OCI-M2 (cell line): Measurements from ENCODE around the gene ZNF473.
"Not testable (repeated sequence)": the region's sequence is repeated elsewhere in the genome, so short reads cannot be mapped to it uniquely, and the experiment has no call there.

ENCODE experiments used
- DNase-seq: peaks from one replicate; lab custom pipeline; 2025; ENCODE audit not compliant: unreplicated experiment; lab: John Stamatoyannopoulos, UW

Gene ZNF473

DNA sequence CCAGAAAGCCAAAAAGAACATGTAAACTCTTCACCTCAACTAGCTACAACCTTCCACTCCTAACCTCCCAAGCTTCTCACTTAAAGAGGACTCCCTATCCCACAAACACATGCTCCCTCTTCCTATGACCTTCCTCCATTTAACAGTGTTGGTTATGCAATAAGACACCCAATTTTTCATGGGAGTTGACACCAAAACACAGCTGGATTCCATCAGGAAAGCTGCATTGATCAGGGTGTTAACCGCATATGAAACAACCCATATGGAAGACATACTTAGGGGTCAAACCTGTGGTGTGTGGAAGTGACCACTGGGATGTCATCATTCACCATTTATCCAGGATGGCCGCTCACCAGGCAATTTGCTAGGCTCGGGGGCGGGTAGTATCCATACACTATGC lies 21.9 kb downstream of the ZNF473 start:
- no peak for DNase-seq

DNA sequence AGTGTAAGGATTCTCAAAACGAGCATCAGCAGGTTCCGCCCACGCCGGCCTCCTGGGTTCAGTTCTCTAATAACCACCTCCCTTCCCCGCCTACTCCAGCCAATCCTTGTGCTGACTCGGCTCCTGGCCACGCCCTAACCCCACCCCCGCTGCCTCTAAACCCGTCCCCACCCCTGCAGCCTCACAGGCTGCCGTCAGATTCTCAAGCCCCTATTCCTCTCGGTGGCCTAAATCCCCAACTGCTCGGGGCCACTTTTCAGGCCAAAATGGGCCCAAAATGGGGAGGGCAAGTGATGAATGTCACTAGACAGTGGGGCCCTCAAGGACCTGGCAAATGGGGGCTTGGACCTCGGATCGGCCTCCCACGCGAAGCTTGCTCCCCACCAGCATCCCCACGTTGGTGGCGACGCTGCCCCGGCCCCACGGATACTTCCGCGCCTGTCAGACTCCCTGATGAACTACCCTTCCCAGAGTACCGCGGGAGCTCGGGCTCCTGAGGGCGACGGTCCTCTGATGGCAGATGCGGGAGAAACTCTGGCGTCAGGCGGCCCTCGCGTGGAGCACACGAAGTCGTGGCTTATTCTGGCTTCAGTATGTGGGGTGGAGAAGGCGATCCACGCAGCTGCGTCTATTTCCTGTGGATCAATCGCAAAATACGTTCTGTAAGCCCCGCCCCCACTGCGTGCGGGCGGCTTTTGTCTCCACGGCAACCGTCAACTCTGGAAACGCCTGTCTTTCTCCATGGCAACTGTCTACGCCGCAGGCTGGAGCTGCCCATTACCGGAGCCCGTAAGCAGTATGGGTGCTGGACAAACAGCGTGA lies 24.8 kb downstream of the ZNF473 start:
- peak; percentile 72 for DNase-seq

DNA sequence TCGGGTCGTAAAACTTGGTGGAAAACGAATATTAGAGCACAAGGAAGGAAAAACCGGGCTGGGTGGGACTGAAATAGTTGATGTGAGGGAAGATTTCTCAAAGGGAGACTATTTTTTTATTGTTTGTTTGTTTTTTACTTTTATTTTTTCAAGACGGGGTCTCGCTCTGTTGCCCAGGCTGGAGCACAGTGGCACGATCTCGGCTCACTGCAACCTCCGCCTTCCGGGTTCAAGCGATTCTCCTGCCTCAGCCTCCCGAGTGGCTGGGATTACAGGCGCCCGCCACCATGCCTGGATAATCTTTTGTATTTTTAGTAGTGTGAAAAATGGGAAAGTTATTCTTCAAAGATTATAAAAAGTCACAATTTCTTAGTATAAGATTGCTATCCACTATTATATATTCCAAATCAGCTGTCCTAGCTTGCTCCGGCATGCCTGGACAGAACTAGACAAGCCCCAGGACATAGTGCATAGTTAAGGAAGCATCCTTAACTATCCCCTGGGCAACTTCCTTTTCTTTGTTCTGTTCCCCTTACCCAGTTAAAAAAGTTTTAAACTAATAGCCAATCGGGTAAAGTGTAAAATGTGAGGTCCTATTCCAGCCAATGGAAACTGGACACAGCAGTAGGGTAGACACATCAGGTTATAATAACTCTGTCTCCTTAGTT lies 25.6 kb downstream of the ZNF473 start:
- DNase-seq, result not testable (repeated sequence)

DNA sequence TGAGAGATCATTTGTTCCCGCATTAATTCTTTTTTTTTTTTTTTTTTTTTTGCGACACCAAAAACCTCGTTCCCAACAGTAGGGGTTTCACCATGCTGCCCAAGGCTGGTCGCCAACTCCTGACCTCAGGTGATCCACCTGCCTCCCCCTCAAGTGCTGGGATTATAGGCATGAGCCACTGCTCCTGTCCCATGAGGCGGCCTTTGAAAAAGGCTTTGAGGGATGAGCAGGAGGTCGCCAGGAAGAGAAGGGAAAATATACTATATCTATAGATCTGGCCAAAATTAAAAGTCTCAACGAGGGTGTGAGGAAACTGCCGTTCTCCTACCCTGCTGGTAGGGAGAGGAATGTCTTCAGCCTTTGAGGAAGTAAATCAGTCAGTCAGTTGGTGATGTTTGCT lies 26.2 kb downstream of the ZNF473 start:
- no peak for DNase-seq

DNA sequence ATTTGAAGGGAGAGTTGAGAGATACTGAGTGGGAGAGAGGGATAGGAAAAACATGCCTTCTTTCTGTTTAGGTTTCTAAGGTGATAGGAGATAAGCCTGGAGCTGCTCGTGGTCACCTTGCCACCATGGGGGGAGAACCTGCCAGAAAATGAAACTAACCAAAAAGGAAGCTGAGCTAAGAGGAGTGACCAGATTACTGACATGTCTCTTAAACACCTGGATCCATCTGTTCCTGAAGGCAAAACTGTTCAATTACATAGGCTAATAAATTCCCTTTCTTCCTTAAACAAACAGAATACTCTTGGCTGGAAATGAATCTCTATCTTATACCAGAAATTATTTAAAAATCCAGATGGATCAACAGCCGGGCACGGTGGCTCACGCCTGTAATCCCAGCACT lies 27.3 kb downstream of the ZNF473 start:
- no peak for DNase-seq

DNA sequence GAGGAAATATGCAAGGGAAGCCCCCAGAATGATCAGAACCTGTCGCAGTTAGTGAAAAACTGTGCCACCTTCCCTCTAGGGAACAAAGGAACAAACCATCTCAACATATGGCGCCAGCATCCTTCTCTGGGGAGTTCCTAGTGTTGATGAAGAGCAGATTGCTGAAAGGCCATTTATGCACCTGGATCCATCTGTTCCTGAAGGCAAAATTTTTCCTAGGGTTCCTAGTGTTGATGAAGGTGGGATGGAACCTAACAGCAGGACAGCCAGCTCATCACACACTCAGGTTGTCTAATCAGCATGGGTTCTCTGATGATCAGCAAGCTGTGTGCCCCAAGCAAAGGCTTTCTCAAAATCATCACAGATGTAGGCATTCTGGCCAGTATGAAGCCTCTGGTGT lies 32.6 kb downstream of the ZNF473 start:
- DNase-seq, result no peak

DNA sequence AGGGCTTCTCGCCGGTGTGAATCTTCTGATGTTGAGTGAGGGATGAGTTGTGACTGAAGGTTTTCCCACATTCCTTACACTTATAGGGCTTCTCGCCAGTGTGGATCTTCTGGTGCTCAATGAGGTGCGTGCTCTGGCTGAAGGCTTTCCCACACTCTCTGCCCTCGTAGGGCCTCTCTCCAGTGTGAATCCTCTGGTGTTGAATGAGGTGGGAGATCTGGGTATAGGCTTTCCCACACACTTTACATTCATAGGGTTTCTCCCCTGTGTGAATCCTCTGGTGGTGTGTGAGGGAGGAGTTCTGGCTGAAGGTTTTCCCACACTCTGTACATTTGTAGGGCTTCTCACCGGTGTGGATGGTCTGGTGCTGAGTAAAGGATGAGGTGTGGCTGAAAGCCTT lies 33.2 kb downstream of the ZNF473 start:
- no peak for DNase-seq

DNA sequence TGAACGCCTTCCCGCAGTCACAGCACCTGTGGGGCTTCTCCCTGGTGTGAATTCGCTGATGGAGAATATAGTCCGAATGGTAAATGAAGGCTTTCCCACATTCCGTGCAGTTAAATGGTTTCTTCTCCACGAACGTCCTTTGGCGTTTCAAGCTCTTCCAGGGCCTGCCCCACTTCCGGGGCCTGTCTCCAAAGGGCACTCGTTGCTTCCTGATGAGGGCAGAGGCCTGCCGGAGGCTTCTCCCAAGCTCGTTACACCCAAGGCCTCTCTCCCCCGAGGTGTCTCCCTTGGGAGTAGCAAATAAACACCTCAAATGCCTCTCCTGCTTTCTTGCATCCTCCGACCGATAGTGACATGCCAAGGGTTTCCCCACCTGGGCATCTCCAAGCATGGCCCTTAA lies 34.3 kb downstream of the ZNF473 start:
- no peak for DNase-seq

DNA sequence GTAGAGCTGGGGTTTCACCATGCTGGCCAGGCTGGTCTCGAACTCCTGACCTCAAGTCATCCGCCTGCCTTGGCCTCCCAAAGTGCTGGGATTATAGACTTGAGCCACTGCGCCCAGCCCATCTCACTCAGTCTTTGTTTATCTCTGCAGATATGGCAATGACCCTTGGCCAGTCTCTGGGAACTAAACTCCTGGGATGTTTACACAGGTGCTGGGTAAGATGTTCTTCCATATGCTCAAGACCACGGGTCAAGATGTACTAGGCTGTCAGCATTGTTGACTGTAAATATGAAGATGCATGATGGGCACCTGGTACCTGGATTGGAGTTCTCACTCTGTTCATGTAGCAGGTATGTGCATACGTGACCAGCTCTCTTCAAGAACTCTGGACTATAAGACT lies 35.8 kb downstream of the ZNF473 start:
- DNase-seq, result no peak

DNA sequence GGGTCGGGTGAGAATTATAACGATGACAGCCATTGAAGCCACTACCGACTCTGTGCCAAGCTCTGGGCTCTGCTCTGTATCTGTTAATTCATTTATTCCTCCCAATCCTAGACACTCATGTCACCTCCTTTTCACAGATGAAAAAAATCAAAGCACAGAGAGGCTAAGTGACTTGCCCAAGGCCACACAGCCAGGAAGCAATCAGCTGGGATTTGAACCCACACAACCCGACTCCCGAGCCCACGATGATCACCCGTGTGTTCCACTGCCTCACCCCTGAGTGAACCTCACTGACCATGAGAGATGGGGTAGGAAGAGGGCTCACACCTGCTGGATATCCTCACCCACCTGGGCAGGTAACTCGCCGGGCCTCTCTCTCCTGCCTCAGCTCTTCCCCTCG lies 40.1 kb downstream of the ZNF473 start:
- DNase-seq, result no peak

DNA sequence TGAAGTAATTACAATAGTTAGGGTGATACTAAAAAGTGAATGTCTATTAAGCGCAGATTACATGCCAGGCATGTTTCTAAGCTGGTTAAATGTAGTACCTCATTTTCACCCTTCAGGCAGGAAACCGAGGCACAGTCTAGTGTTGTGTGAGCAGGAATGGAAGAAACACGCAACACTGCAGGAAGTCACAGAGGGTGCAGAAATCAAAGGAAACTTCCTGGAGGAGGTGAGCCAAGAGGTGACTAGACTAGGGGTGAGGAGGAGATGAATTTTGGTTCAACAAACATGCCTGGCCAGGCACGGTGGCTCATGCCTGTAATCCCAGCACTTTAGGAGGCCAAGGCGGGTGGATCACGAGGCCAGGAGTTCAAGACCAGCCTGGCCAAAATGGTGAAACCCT lies 41.8 kb downstream of the ZNF473 start:
- no peak for DNase-seq

DNA sequence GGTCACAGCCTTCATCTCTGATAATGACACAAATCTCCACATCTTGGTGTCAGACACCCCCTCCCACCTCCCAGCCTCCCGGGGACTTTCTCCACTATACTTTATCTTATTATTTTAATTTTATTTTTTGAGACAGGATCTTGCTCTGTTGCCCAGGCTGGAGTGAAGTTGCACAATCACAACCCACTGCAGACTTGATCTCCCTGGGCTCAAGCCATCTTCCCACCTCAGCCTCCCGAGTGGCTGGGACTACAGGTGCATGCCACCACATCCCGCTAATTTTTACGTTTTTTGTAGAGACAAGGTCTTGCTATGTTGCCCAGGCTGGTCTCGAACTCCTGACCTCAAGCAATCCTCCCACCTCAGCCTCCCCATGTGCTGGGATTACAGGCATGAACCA lies 42.6 kb downstream of the ZNF473 start:
- DNase-seq, result not testable (repeated sequence)

DNA sequence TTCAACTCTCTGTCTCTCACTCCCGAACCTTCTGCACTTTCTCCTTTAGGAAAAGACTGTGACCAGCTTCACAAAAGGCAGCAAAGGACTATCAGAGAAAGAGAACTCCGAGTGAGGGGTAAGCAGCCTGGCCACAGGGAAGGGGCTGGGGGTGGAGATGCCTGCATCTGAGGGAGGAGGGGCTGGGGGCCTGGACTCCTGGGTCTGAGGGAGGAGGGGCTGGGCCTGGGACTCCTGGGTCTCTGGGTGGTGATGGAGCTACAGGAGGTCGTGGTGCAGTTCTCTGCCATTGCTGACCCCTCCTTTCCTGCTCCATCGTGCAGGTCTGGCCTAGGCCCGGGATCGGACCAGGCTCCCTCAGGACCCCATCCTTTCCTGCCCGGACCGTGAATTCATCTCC lies 49.3 kb downstream of the ZNF473 start:
- DNase-seq, result not testable (repeated sequence)

DNA sequence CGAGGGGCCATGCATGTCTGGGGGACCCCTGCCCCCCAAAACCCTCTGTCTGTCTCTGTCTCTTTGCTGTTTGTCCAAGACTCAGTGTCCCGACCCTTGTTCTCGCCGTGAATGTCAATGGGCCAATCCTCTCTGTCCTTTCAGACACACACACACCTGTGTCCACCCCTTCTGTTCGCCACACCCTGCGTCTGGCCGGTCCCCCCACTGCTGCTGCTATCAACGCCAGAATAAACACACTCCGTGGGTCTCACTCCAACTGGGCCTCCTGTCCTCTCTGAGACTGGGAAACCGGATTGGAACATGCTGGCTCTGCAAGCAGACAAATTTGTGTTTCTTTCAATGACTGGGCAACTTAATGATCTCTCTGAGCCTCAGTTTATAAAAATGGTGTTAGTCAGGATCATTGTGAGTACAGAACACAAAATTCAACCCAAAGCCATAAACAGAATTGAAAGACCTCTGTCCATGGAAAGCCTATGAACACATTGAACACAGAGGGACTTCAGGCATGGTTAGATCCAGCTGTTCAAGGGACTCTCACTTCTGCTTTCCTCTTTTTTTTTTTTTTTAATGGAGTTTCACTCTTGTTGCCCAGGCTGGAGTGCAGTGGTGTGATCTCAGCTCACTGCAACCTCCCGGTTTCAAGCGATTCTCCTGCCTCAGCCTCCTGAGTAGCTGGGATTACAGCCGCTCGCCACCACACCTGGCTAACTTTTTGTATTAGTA lies 50.0 kb downstream of the ZNF473 start:
- DNase-seq, result not testable (repeated sequence)

DNA sequence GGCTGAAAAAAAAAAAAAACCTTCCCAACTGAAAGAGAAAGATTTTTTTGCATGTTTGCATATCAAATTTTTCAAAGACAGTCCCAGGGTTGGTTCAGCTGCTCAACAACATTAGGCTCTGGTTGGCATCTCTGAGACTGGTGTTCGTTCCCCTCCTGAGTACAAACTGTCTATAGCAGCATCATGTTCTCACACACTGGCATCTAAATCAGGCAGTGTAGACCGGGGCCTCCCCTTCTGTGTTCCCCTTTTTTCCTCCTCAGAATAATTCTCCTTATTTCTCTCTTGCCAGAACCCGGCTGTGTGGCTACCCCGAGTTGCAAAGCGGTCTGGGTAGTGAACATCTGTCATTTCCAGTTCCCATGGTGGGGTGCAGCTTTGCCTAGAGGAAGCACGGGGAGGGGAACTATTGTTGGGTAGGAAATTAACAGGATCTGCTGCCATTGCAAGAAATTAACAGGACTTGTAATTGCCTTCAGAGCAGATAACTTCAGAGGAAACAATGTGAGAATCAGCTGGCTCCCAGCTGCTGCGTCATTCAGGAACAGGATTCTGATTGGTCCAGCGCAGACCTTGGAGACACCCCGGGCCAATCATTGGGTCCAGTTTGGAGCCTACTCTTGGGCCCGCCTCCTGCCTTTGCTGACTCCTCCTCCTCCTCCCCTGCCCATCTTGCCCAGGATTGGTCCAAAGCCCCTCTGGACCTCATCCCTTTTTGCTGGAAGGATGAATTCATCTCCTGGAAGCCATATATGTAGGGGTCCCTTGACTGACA lies 51.0 kb downstream of the ZNF473 start:
- not testable (repeated sequence) for DNase-seq

DNA sequence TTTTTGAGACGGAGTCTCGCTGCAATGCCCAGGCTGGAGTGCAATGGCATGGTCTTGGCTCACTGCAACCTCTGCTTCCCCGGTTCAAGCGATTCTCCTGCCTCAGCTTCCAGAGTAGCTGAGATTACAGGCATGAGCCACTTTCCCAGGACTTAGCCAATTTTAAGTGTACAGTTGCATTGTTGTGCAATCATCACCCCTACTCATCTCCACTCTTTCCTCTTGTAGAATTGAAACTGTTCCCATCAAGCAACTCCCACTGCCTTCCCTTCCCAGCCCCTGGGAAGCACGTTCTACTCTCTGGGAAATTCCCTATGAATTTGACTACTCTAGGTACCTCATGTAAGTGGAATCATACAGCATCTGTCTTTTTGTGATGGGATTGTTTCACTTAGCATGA lies 53.2 kb downstream of the ZNF473 start:
- DNase-seq, result not testable (repeated sequence)

DNA sequence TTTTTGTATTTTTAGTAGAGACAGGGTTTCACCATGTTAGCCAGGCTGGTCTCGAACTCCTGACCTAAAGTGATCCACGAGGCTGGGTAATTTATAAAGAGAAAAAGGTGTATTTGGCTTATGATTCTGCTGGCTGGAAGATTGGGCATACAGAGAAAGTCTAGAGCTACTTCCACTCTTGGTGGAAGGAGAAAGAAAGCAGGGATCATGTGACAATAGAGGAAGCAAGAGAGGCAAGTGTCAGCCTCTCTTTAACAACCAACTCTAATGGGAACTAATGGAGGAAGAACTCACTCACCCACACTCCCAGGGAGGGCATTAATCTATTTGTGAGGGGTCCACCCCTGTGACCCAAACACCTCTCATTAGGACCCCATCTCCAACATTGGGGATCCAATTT lies 58.6 kb downstream of the ZNF473 start:
- DNase-seq, result not testable (repeated sequence)

DNA sequence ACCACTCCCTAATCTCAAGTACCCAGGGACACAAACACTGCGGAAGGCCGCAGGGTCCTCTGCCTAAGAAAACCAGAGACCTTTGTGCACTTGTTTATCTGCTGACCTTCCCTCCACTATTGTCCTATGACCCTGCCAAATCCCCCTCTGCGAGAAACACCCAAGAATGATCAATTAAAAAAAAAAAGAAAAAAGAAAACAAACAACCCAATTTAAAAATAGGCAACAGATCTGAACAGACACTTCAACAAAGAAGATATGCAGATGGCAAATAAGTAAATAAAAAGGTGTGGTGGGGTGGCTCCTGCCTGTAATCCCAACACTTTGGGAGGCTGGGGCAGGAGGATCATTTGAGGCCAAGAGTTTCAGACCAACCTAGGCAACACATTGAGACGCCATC lies 61.3 kb downstream of the ZNF473 start:
- not testable (repeated sequence) for DNase-seq

DNA sequence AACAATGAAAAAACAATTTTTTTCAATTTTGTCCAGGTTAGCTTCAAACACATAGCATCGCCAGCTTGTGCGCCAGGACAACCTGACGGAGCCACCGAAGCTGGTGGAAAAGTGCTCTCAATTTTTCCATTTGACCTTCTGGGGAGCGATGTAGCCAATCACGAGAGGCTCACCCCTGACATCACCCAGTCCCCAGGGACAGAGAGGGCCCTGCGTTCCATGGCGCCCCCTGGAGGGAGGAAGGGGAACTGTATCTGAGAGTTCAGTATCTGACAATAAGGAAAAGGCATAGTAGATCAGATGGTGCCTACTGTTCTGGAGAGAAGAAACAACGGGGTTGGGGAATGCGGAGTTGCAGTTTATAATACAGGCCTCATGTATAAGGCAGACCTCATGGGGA lies 64.9 kb downstream of the ZNF473 start:
- not testable (repeated sequence) for DNase-seq

DNA sequence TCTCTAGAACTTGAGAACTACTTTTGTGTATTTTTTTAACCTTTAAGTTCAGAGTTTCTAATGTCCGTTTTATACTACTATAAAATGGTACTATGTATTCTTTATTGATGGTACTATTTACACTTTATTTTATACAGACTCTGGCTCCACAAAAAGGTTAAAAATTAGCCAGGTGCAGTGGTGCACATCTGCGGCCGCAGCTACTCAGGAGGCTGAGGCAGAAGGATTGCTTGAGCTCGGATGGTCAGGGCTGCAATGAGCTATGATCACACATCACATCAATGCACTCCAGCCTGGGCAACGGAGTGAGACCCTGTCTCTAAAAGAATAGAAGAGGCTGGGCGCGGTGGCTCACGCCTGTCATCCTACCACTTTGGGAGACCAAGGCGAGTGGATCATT lies 66.0 kb downstream of the ZNF473 start:
- DNase-seq, result not testable (repeated sequence)

DNA sequence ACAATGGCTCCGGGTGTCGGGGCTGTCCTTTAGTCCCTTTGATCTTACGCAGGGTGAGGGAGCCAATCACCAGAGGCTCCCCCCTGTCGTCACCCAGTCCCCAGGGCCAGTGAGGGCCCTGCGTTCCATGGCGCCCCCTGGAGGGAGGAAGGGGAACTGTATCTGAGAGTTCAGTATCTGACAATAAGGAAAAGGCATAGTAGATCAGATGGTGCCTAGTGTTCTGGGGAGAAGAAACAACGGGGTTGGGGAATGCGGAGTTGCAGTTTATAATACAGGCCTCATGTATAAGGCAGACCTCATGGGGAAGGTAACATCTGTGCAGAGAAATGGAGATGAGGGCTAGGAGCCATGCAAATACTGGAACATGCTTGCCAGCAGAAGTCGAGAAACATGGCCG lies 66.8 kb downstream of the ZNF473 start:
- DNase-seq, result not testable (repeated sequence)
